Endothelial cell of umbilical vein (primary cell): Measurements from ENCODE around the gene NPB. TPM values are rescaled to one million over a fixed set of nuclear protein-coding genes. Genes with fewer than 3 reads are reported as not detected.

Experiments used
- BruUV-seq: library from RNA; stranded (reverse); fragments of 400-500 nt; replicated peaks from 2 replicates; lab custom pipeline; 2021; lab: Mats Ljungman, UMichigan
- CTCF ChIA-PET: fragments of 300-600, 350-600 bp; sonication (Branson Sonifier 250); formaldehyde crosslinking; loops from one replicate; lab custom pipeline; 2021; ENCODE audit warnings: antibody characterized with exemption, inconsistent platforms; lab: Charles Lee
- POLR2A ChIA-PET: fragments of 300-600, 350-600 bp; sonication (Branson Sonifier 250); formaldehyde crosslinking; loops from one replicate; lab custom pipeline; 2021; ENCODE audit warnings: antibody characterized with exemption, inconsistent platforms; lab: Charles Lee
- DNase-seq: peaks from one replicate; pipeline ENCODE4 v3.0.0-alpha.2; 2011; ENCODE audit warnings: low read depth, low spot score
- FAIRE-seq: peaks from 2 replicates; lab custom pipeline; 2011; peaks lifted over from hg19 to GRCh38; lab: Jason Lieb, UNC
- H2AFZ ChIP-seq: 2 replicates; pipeline ENCODE4 v1.6.0; 2012; ENCODE audit warnings: low read depth, low read length, control low read depth, inconsistent platforms
- H3K27ac ChIP-seq: 2 replicates; pipeline ENCODE4 v1.5.1; 2011; ENCODE audit warnings: low read depth, mild to moderate bottlenecking, control low read depth, low read length, moderate library complexity; ENCODE audit not compliant: insufficient read depth
- H3K27me3 ChIP-seq, 2 experiments: 2 replicates each; pipeline versions ENCODE4 v1.6.0 to v1.6.1; 2011; ENCODE audit warnings: low read length in 2 of 2, mixed read lengths in 1 of 2; ENCODE audit not compliant: control insufficient read depth in 2 of 2, insufficient read depth in 2 of 2
- H3K36me3 ChIP-seq, 2 experiments: 2 replicates in 1 of 2; 3 replicates in 1 of 2; pipeline ENCODE4 v1.5.1; 2011; ENCODE audit warnings: low read length in 2 of 2, mild to moderate bottlenecking in 1 of 2, moderate library complexity in 1 of 2; ENCODE audit not compliant: control insufficient read depth in 2 of 2, insufficient read depth in 2 of 2; ENCODE audit errors: extremely low read depth in 1 of 2
- H3K4me1 ChIP-seq: 3 replicates; pipeline ENCODE4 v1.5.1; 2011; ENCODE audit warnings: mild to moderate bottlenecking, low read length; ENCODE audit not compliant: control insufficient read depth, insufficient read depth; ENCODE audit errors: extremely low read depth
- H3K4me2 ChIP-seq: 2 replicates; pipeline ENCODE4 v1.6.1; 2011; ENCODE audit warnings: low read length, control low read depth, mixed read lengths; ENCODE audit not compliant: insufficient read depth
- H3K4me3 ChIP-seq, 3 experiments: fragments of 200-600 bp in 1 of 3; sonication (generic), shearing (Covaris generic) in 1 of 3; replicated peaks in 1 of 3; 2 replicates each; pipeline ENCODE4 v1.5.1; 2011 to 2016; ENCODE audit warnings: control low read depth in 3 of 3, low read length in 3 of 3, mild to moderate bottlenecking in 2 of 3, inconsistent platforms in 1 of 3, low read depth in 1 of 3, moderate library complexity in 1 of 3; ENCODE audit not compliant: insufficient read depth in 1 of 3
- H3K79me2 ChIP-seq: 2 replicates; pipeline ENCODE4 v1.6.0; 2012; ENCODE audit warnings: low read length, inconsistent platforms; ENCODE audit not compliant: control insufficient read depth, insufficient read depth
- H3K9ac ChIP-seq: replicated peaks from 2 replicates; pipeline ENCODE3; 2011; ENCODE audit warnings: low read length, control low read depth; ENCODE audit not compliant: insufficient read depth; ENCODE audit errors: extremely low read depth
- H3K9me1 ChIP-seq: replicated peaks from 3 replicates; pipeline ENCODE4 v1.6.0; 2011; ENCODE audit warnings: mild to moderate bottlenecking, low read length; ENCODE audit not compliant: control insufficient read depth, insufficient read depth; ENCODE audit errors: extremely low read depth
- H3K9me3 ChIP-seq: replicated peaks from 2 replicates; pipeline ENCODE4 v1.5.1; 2012; ENCODE audit warnings: low read length, inconsistent platforms; ENCODE audit not compliant: control insufficient read depth, insufficient read depth
- H4K20me1 ChIP-seq: replicated peaks from 2 replicates; pipeline ENCODE3; 2011; ENCODE audit warnings: mild to moderate bottlenecking, low read length; ENCODE audit not compliant: control insufficient read depth, insufficient read depth; ENCODE audit errors: extremely low read depth
- CTCF ChIP-seq, 2 donors: IDR thresholded peaks; 1 replicate in 1 of 2; 2 replicates in 1 of 2; pipeline ENCODE4 v1.5.1; 2011; ENCODE audit warnings: low read length in 2 of 2, mild to moderate bottlenecking in 2 of 2, moderate library complexity in 2 of 2, control low read depth in 1 of 2, inconsistent platforms in 1 of 2, low read depth in 1 of 2; ENCODE audit not compliant: insufficient read depth in 1 of 2; ENCODE audit errors: extremely low read depth in 1 of 2
- MAX ChIP-seq: IDR thresholded peaks from 2 replicates; pipeline ENCODE4 v1.6.1; 2011; ENCODE audit not compliant: insufficient read depth, insufficient read length
- POLR2A ChIP-seq: IDR thresholded peaks from 2 replicates; pipeline ENCODE4 v1.6.1; 2012; ENCODE audit warnings: low read depth, mild to moderate bottlenecking, control low read depth, low read length
- dilution Hi-C: fragments of 300-500 bp; cut with MboI; formaldehyde crosslinking; loops from one replicate; pipeline ENCODE4 v1.15.0; 2019; ENCODE audit warnings: low sequenced_read_pairs; ENCODE audit not compliant: extremely low pct_ligation_motif_present
- intact Hi-C: fragments of 100-400 bp; cut with micrococcal nuclease; formaldehyde crosslinking; loops from one replicate; pipeline ENCODE4 v1.10.0; 2022
- polyA plus RNA-seq, 4 experiments: library from polyadenylated mRNA; depleted of rRNA in 3 of 4; stranded (reverse) in 3 of 4; unstranded in 1 of 4; fragments of >200 nt; gene quantifications; 2 replicates each; pipeline versions ENCODE4 v1.2.1 to v1.2.3, GENCODE V29; 2011 to 2012; ENCODE audit warnings: missing spikeins in 1 of 4
- total RNA-seq: library from RNA; stranded (reverse); gene quantifications from 2 replicates; pipeline ENCODE4 v1.2.3, GENCODE V29; 2021

The NPB gene
- total and polyA plus RNA-seq, 2 donors (not counting 3 experiments of a cell fraction or from before 2014, with no cell fraction given) = 0.33 to 0.42 TPM

- H3K4me1 ChIP-seq = peaks cover 17% of the 10 kb centered on the region
- CTCF ChIA-PET = interaction anchor here (1.4 to 3.0 kb wide), 5 partner anchors 23 to 153 kb away, joined by 4 to 16 read pairs (median 9); partner anchors contain the start of genes ALYREF, ANAPC11, CENPX and LRRC45
- no peak overlapping the region for H2AFZ ChIP-seq
- no TSS peak for BruUV-seq
- intact Hi-C loops (loop anchor here (1.0 kb wide), 1 partner anchor 7 kb away; no protein-coding TSS in a partner anchor), dilution Hi-C loops (no loop called here)
- H3K9ac ChIP-seq = no peak overlapping the region
- H3K4me3 ChIP-seq = no peak overlapping the region
- DNase-seq = no peak
- H3K36me3 ChIP-seq = peaks cover 6 to 19% of the 10 kb centered on the region in 2 experiments
- peak overlapping the region; percentile 79 for H3K4me2 ChIP-seq
- H3K27me3 ChIP-seq = no peaks in the 10 kb centered on the region
- TF ChIP-seq MAX (no peak), POLR2A (peak; percentile 17)
- H3K9me1 ChIP-seq = no peaks in the 10 kb centered on the region
- POLR2A ChIA-PET = no interaction called here
- no peak overlapping the region for H3K27ac ChIP-seq
- H3K79me2 ChIP-seq = peaks cover 25% of the 10 kb centered on the region
- no peak for FAIRE-seq
- H4K20me1 ChIP-seq = no peaks in the 10 kb centered on the region
- no peaks in the 10 kb centered on the region for H3K9me3 ChIP-seq
Observed at GRCh38 chr17:81868674-81869220, 33.3 kb upstream of the NPB start.

- peaks cover 17% of the 10 kb centered on the region for H3K4me1 ChIP-seq
- dilution Hi-C loops (no loop called here), intact Hi-C loops (loop anchor here (1.0 to 2.0 kb wide), 3 partner anchors 8 to 41 kb away; partner anchors contain the start of genes ALYREF, ANAPC11 and PCYT2)
- peak overlapping the region; percentile 79 for H3K4me2 ChIP-seq
- H3K4me3 ChIP-seq = peak overlapping the region; percentile 66 to 85 (median 77)
- DNase-seq (peak; percentile 39), FAIRE-seq (peak; percentile 61)
- H3K9me3 ChIP-seq = no peaks in the 10 kb centered on the region
- H2AFZ ChIP-seq = no peak overlapping the region
- POLR2A ChIA-PET = no interaction called here
- no peaks in the 10 kb centered on the region for H3K9me1 ChIP-seq
- TF ChIP-seq MAX = no peak
- peak; percentile 89 to 90 for TF ChIP-seq CTCF (IDR thresholded peaks at IDR 0.05; ENCODE audit: extremely low read depth in 1 of 2, insufficient read depth in 1 of 2, low read depth in 1 of 2, low read length in 2 of 2)
- TF ChIP-seq POLR2A = peak; percentile 26
- no peaks in the 10 kb centered on the region for H3K27me3 ChIP-seq
- CTCF ChIA-PET = interaction anchor here (1.0 to 3.0 kb wide), 8 partner anchors 17 to 153 kb away, joined by 3 to 16 read pairs (median 6); partner anchors contain the start of genes ALYREF, ANAPC11, CENPX and LRRC45
- peak overlapping the region; percentile 89 for H3K9ac ChIP-seq
- peaks cover 25% of the 10 kb centered on the region for H3K79me2 ChIP-seq
- peaks cover 6 to 17% of the 10 kb centered on the region in 2 experiments for H3K36me3 ChIP-seq
- H3K27ac ChIP-seq = peak overlapping the region; percentile 66
- no peaks in the 10 kb centered on the region for H4K20me1 ChIP-seq
- BruUV-seq = no TSS peak
Observed at GRCh38 chr17:81869221-81870130, 32.6 kb upstream of the NPB start.
